Measurements from ENCODE around the gene PCYOX1L.

DNA sequence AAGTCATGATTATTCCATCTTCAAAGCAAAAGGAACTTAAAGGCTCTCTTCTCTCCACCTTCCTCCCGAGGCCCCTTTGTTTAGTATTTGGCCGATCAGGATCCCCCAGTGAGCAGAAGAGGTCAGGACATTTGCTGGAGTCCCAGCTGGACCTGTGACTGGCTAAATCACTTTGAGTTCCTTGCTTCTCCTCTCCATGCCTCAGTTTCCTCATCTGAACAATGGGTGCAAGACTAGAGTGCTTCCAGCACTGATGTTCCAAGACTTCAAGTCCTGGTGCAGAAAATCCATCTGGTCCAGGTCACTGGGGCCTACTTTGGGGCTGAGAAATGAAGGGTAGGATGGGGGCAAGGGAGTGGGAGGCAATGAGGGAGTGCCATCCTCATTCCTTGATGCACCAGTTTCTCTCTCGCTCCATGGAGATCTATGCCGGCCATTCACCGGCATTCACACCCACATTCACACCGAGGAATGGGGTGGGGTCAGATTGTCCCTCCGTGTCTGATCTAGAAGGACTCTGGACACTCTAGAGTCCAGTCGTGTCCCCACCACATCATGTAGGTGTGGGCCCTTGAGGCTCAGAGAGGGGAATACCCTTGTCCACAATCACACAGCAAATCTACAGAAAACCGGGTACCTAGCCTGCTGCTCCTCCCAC, 60.0 kb downstream of the PCYOX1L start:
- no peak for TF ChIP-seq EZH2 (IDR thresholded peaks at IDR 0.05; ENCODE audit: low read depth, low read length, severe bottlenecking)
- no peak for TF ChIP-seq RNF2 (IDR thresholded peaks at IDR 0.05; ENCODE audit: borderline replicate concordance, low read depth, low read length, missing control alignments, poor library complexity, severe bottlenecking)
- TF ChIP-seq POLR2AphosphoS5 (IDR thresholded peaks at IDR 0.05; ENCODE audit: low read depth, low read length) = no peak
- no peak for TF ChIP-seq MAFK (IDR thresholded peaks at IDR 0.05; ENCODE audit: low read depth, low read length)
- TF ChIP-seq JUND (IDR thresholded peaks at IDR 0.05; ENCODE audit: low read length) = no peak
- TF ChIP-seq ZNF274 (IDR thresholded peaks at IDR 0.05; ENCODE audit: borderline replicate concordance, extremely low read depth, low read length) = no peak
- no peak for TF ChIP-seq GABPA (IDR thresholded peaks at IDR 0.05; ENCODE audit: borderline replicate concordance, insufficient read depth, low read length)
- no peak for TF ChIP-seq SP4 (IDR thresholded peaks at IDR 0.05; ENCODE audit: low read length)
- TF ChIP-seq, protein P1, sequence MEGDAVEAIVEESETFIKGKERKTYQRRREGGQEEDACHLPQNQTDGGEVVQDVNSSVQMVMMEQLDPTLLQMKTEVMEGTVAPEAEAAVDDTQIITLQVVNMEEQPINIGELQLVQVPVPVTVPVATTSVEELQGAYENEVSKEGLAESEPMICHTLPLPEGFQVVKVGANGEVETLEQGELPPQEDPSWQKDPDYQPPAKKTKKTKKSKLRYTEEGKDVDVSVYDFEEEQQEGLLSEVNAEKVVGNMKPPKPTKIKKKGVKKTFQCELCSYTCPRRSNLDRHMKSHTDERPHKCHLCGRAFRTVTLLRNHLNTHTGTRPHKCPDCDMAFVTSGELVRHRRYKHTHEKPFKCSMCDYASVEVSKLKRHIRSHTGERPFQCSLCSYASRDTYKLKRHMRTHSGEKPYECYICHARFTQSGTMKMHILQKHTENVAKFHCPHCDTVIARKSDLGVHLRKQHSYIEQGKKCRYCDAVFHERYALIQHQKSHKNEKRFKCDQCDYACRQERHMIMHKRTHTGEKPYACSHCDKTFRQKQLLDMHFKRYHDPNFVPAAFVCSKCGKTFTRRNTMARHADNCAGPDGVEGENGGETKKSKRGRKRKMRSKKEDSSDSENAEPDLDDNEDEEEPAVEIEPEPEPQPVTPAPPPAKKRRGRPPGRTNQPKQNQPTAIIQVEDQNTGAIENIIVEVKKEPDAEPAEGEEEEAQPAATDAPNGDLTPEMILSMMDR (IDR thresholded peaks at IDR 0.05; ENCODE audit: control extremely low read depth in 1 of 3, insufficient read depth in 1 of 3, low read depth in 1 of 3, low read length in 3 of 3) = no peak
- no peak for TF ChIP-seq HDAC6 (IDR thresholded peaks at IDR 0.05; ENCODE audit: low read depth, low read length)
- TF ChIP-seq CREB1 (IDR thresholded peaks at IDR 0.05) = no peak
- no peak for TF ChIP-seq POLR2A (IDR thresholded peaks at IDR 0.05; ENCODE audit: control extremely low read depth in 1 of 2, low read depth in 2 of 2, low read length in 2 of 2)
- TF ChIP-seq SUZ12 (IDR thresholded peaks at IDR 0.05; ENCODE audit: low read length) = no peak
- TF ChIP-seq FOSL1 (IDR thresholded peaks at IDR 0.05; ENCODE audit: insufficient read depth, low read depth, low read length) = no peak
